GM12878 (cell line): ENCODE results near the gene TRIM7. TPM values are rescaled to one million over a fixed set of nuclear protein-coding genes. Genes with fewer than 3 reads are reported as not detected.

Source experiments
- FOS ChIP-seq: IDR thresholded peaks from 3 replicates; pipeline ENCODE4 v1.6.1; 2011; ENCODE audit warnings: borderline replicate concordance; ENCODE audit not compliant: insufficient read length; ENCODE audit errors: extremely low read depth
- GATAD2B ChIP-seq: fragments of 450-650 bp; conservative IDR thresholded peaks from 2 replicates; pipeline ENCODE4 v1.6.1; 2017; ENCODE audit warnings: low read depth, mild to moderate bottlenecking, moderate library complexity
- NR2C2 ChIP-seq: IDR thresholded peaks from 2 replicates; pipeline ENCODE4 v1.6.1; 2011; ENCODE audit warnings: borderline replicate concordance, low read depth; ENCODE audit not compliant: control insufficient read depth, insufficient read length
- SMARCA5 ChIP-seq: fragments of 450-650 bp; IDR thresholded peaks from 2 replicates; pipeline ENCODE4 v1.6.1; 2017; ENCODE audit warnings: mild to moderate bottlenecking
- SMC3 ChIP-seq: IDR thresholded peaks from 2 replicates; pipeline ENCODE4 v1.6.1; 2011; ENCODE audit warnings: low read length, improper control_type of control experiment, borderline replicate concordance
- SP1 ChIP-seq: IDR thresholded peaks from one replicate; pipeline ENCODE4 v1.6.1; 2011; ENCODE audit warnings: low read depth, low read length
- TCF3 ChIP-seq: IDR thresholded peaks from 2 replicates; pipeline ENCODE4 v1.6.1; 2012; ENCODE audit warnings: low read depth, mild to moderate bottlenecking, low read length, borderline replicate concordance; ENCODE audit not compliant: insufficient read depth
- USF1 ChIP-seq: IDR thresholded peaks from 2 replicates; pipeline ENCODE4 v1.6.1; 2011; ENCODE audit warnings: borderline replicate concordance, low read depth, mild to moderate bottlenecking, moderate library complexity, mixed read lengths, low read length; ENCODE audit not compliant: insufficient read depth; ENCODE audit errors: extremely low read length
- ZBTB33 ChIP-seq: fragments of 450-650 bp; IDR thresholded peaks from 2 replicates; pipeline ENCODE4 v1.6.1; 2017; ENCODE audit warnings: mild to moderate bottlenecking
- ZNF687 ChIP-seq: fragments of 450-650 bp; IDR thresholded peaks from 2 replicates; pipeline ENCODE4 v1.6.1; 2017; ENCODE audit warnings: mild to moderate bottlenecking, moderate library complexity
- ZSCAN29 ChIP-seq: fragments of 450-650 bp; IDR thresholded peaks from 2 replicates; pipeline ENCODE4 v1.6.1; 2017; ENCODE audit warnings: mild to moderate bottlenecking, moderate library complexity
- ZZZ3 ChIP-seq: IDR thresholded peaks from 2 replicates; pipeline ENCODE4 v1.6.1; 2011; ENCODE audit warnings: low read depth; ENCODE audit not compliant: control insufficient read depth, insufficient read length
- polyA plus RNA-seq, 11 experiments: library from polyadenylated mRNA; depleted of rRNA in 4 of 11; unstranded in 6 of 11; stranded (reverse) in 5 of 11; fragments of >200 nt; fragmentation: Nextera tagmentation in 4 of 11; fragmentation: Illumina TruSeq in 1 of 11; extraction: Ambion mirVana in 4 of 11; extraction: Trizol in 1 of 11; gene quantifications; 1 replicate in 1 of 11; 2 replicates in 10 of 11; pipeline versions ENCODE4 v1.2.1 to v1.2.3, GENCODE V29; 2011 to 2016; ENCODE audit warnings: inconsistent platforms in 2 of 11, missing spikeins in 2 of 11, low read depth in 1 of 11
- total RNA-seq, 4 experiments: library from RNA; depleted of rRNA in 3 of 4; stranded (reverse); fragments of >200 nt in 3 of 4; fragmentation: Illumina TruSeq in 1 of 4; extraction: Trizol in 1 of 4; gene quantifications; 2 replicates each; pipeline versions ENCODE4 v1.2.1 to v1.2.3, GENCODE V29; 2013 to 2021

TRIM7 gene
- total and polyA plus RNA-seq, 10 of the 15 experiments (the other 5 are each of a cell fraction or from before 2014, with no cell fraction given): 0.02 to 1.6 (median 0.41) TPM

- TF ChIP-seq GATAD2B (no peak; the same call in 1 of the 2 replicates), SP1 (no peak), SMC3 (no peak), ZSCAN29 (peak; percentile 70; the same call in 1 of the 2 replicates), TCF3 (no peak), ZBTB33 (no peak), SMARCA5 (peak; percentile 57), USF1 (no peak), FOS (no peak), ZNF687 (no peak), NR2C2 (no peak), ZZZ3 (no peak)
These were observed 31.3 kb downstream of the TRIM7 start (continued) for GRCh38 chr5:181173420-181174342.
